Endothelial cell of umbilical vein (primary cell): ENCODE measurements around the gene TSTD2. TPM values are rescaled to one million over a fixed set of nuclear protein-coding genes. Genes with fewer than 3 reads are reported as not detected.

Source experiments
- BruUV-seq: library from RNA; stranded (reverse); fragments of 400-500 nt; replicated peaks from 2 replicates; lab custom pipeline; 2021; lab: Mats Ljungman, UMichigan
- CTCF ChIA-PET: fragments of 300-600, 350-600 bp; sonication (Branson Sonifier 250); formaldehyde crosslinking; loops from one replicate; lab custom pipeline; 2021; ENCODE audit warnings: antibody characterized with exemption, inconsistent platforms; lab: Charles Lee
- POLR2A ChIA-PET: fragments of 300-600, 350-600 bp; sonication (Branson Sonifier 250); formaldehyde crosslinking; loops from one replicate; lab custom pipeline; 2021; ENCODE audit warnings: antibody characterized with exemption, inconsistent platforms; lab: Charles Lee
- DNase-seq: peaks from one replicate; pipeline ENCODE4 v3.0.0-alpha.2; 2011; ENCODE audit warnings: low read depth, low spot score
- FAIRE-seq: peaks from 2 replicates; lab custom pipeline; 2011; peaks lifted over from hg19 to GRCh38; lab: Jason Lieb, UNC
- H2AFZ ChIP-seq: 2 replicates; pipeline ENCODE4 v1.6.0; 2012; ENCODE audit warnings: low read depth, low read length, control low read depth, inconsistent platforms
- H3K27ac ChIP-seq: 2 replicates; pipeline ENCODE4 v1.5.1; 2011; ENCODE audit warnings: low read depth, mild to moderate bottlenecking, control low read depth, low read length, moderate library complexity; ENCODE audit not compliant: insufficient read depth
- H3K27me3 ChIP-seq, 2 experiments: 2 replicates each; pipeline versions ENCODE4 v1.6.0 to v1.6.1; 2011; ENCODE audit warnings: low read length in 2 of 2, mixed read lengths in 1 of 2; ENCODE audit not compliant: control insufficient read depth in 2 of 2, insufficient read depth in 2 of 2
- H3K36me3 ChIP-seq, 2 experiments: 2 replicates in 1 of 2; 3 replicates in 1 of 2; pipeline ENCODE4 v1.5.1; 2011; ENCODE audit warnings: low read length in 2 of 2, mild to moderate bottlenecking in 1 of 2, moderate library complexity in 1 of 2; ENCODE audit not compliant: control insufficient read depth in 2 of 2, insufficient read depth in 2 of 2; ENCODE audit errors: extremely low read depth in 1 of 2
- H3K4me1 ChIP-seq: 3 replicates; pipeline ENCODE4 v1.5.1; 2011; ENCODE audit warnings: mild to moderate bottlenecking, low read length; ENCODE audit not compliant: control insufficient read depth, insufficient read depth; ENCODE audit errors: extremely low read depth
- H3K4me2 ChIP-seq: 2 replicates; pipeline ENCODE4 v1.6.1; 2011; ENCODE audit warnings: low read length, control low read depth, mixed read lengths; ENCODE audit not compliant: insufficient read depth
- H3K4me3 ChIP-seq, 3 experiments: fragments of 200-600 bp in 1 of 3; sonication (generic), shearing (Covaris generic) in 1 of 3; replicated peaks in 1 of 3; 2 replicates each; pipeline ENCODE4 v1.5.1; 2011 to 2016; ENCODE audit warnings: control low read depth in 3 of 3, low read length in 3 of 3, mild to moderate bottlenecking in 2 of 3, inconsistent platforms in 1 of 3, low read depth in 1 of 3, moderate library complexity in 1 of 3; ENCODE audit not compliant: insufficient read depth in 1 of 3
- H3K79me2 ChIP-seq: 2 replicates; pipeline ENCODE4 v1.6.0; 2012; ENCODE audit warnings: low read length, inconsistent platforms; ENCODE audit not compliant: control insufficient read depth, insufficient read depth
- H3K9ac ChIP-seq: replicated peaks from 2 replicates; pipeline ENCODE3; 2011; ENCODE audit warnings: low read length, control low read depth; ENCODE audit not compliant: insufficient read depth; ENCODE audit errors: extremely low read depth
- H3K9me1 ChIP-seq: replicated peaks from 3 replicates; pipeline ENCODE4 v1.6.0; 2011; ENCODE audit warnings: mild to moderate bottlenecking, low read length; ENCODE audit not compliant: control insufficient read depth, insufficient read depth; ENCODE audit errors: extremely low read depth
- H3K9me3 ChIP-seq: replicated peaks from 2 replicates; pipeline ENCODE4 v1.5.1; 2012; ENCODE audit warnings: low read length, inconsistent platforms; ENCODE audit not compliant: control insufficient read depth, insufficient read depth
- H4K20me1 ChIP-seq: replicated peaks from 2 replicates; pipeline ENCODE3; 2011; ENCODE audit warnings: mild to moderate bottlenecking, low read length; ENCODE audit not compliant: control insufficient read depth, insufficient read depth; ENCODE audit errors: extremely low read depth
- EZH2 ChIP-seq: IDR thresholded peaks from 2 replicates; pipeline ENCODE4 v1.6.1; 2012; ENCODE audit warnings: borderline replicate concordance, low read depth, mild to moderate bottlenecking, moderate library complexity, low read length, inconsistent platforms; ENCODE audit not compliant: severe bottlenecking
- GATA2 ChIP-seq: IDR thresholded peaks from 2 replicates; pipeline ENCODE4 v1.7.0; 2011; ENCODE audit warnings: low read depth, mild to moderate bottlenecking, moderate library complexity, mixed read lengths, low read length; ENCODE audit not compliant: insufficient read length, insufficient read depth
- JUN ChIP-seq: IDR thresholded peaks from 2 replicates; pipeline ENCODE4 v1.6.1; 2011; ENCODE audit warnings: borderline replicate concordance, low read depth; ENCODE audit not compliant: insufficient read length, insufficient read depth
- MAX ChIP-seq: IDR thresholded peaks from 2 replicates; pipeline ENCODE4 v1.6.1; 2011; ENCODE audit not compliant: insufficient read depth, insufficient read length
- MYC ChIP-seq: IDR thresholded peaks from one replicate; pipeline ENCODE4 v1.6.1; 2011; ENCODE audit warnings: mild to moderate bottlenecking, low read depth, low read length
- POLR2A ChIP-seq: IDR thresholded peaks from 2 replicates; pipeline ENCODE4 v1.6.1; 2012; ENCODE audit warnings: low read depth, mild to moderate bottlenecking, control low read depth, low read length
- POLR2AphosphoS5 ChIP-seq: IDR thresholded peaks from 2 replicates; pipeline ENCODE4 v1.6.1; 2012; ENCODE audit warnings: low read depth, mild to moderate bottlenecking, control low read depth, low read length, moderate library complexity; ENCODE audit not compliant: insufficient read depth
- dilution Hi-C: fragments of 300-500 bp; cut with MboI; formaldehyde crosslinking; loops from one replicate; pipeline ENCODE4 v1.15.0; 2019; ENCODE audit warnings: low sequenced_read_pairs; ENCODE audit not compliant: extremely low pct_ligation_motif_present
- intact Hi-C: fragments of 100-400 bp; cut with micrococcal nuclease; formaldehyde crosslinking; loops from one replicate; pipeline ENCODE4 v1.10.0; 2022
- polyA plus RNA-seq, 4 experiments: library from polyadenylated mRNA; depleted of rRNA in 3 of 4; stranded (reverse) in 3 of 4; unstranded in 1 of 4; fragments of >200 nt; gene quantifications; 2 replicates each; pipeline versions ENCODE4 v1.2.1 to v1.2.3, GENCODE V29; 2011 to 2012; ENCODE audit warnings: missing spikeins in 1 of 4
- total RNA-seq: library from RNA; stranded (reverse); gene quantifications from 2 replicates; pipeline ENCODE4 v1.2.3, GENCODE V29; 2021

Gene TSTD2
- total and polyA plus RNA-seq, 2 donors (not counting 3 experiments of a cell fraction or from before 2014, with no cell fraction given) = 13.7 to 15.9 TPM

GRCh38 chr9:97629156-97629555 is 4.0 kb downstream of the TSTD2 start:
- BruUV-seq = no TSS peak
- dilution Hi-C loops = no loop called here

GRCh38 chr9:97628668-97629067 is 4.5 kb downstream of the TSTD2 start:
- no peaks in the 10 kb centered on the region for H3K9me3 ChIP-seq
- CTCF ChIA-PET = interaction anchor here (0.7 to 3.7 kb wide), 2 partner anchors 13 to 30 kb away, joined by 3 to 28 read pairs; no protein-coding TSS in a partner anchor
- no peaks in the 10 kb centered on the region for H3K9me1 ChIP-seq
- TF ChIP-seq POLR2AphosphoS5 (no peak), GATA2 (no peak), MYC (no peak), MAX (no peak), EZH2 (no peak), POLR2A (no peak), JUN (no peak)
- BruUV-seq = no TSS peak
- no peak overlapping the region for H3K27ac ChIP-seq
- DNase-seq = no peak
- intact Hi-C loops = no loop called here
- H3K36me3 ChIP-seq = no peaks in the 10 kb centered on the region
- dilution Hi-C loops = no loop called here
- H2AFZ ChIP-seq = no peak overlapping the region
- H3K4me2 ChIP-seq = no peak overlapping the region
- no peaks in the 10 kb centered on the region for H4K20me1 ChIP-seq
- H3K27me3 ChIP-seq = no peaks in the 10 kb centered on the region
- no peak overlapping the region for H3K9ac ChIP-seq
- POLR2A ChIA-PET = no interaction called here
- peaks cover 6% of the 10 kb centered on the region for H3K4me1 ChIP-seq
- H3K4me3 ChIP-seq = no peak overlapping the region
- H3K79me2 ChIP-seq = peaks cover 25% of the 10 kb centered on the region
- no peak for FAIRE-seq

More at GRCh38 chr9:97629156-97629555, 4.0 kb downstream of the TSTD2 start:
- Histone ChIP-seq H4K20me1 (no peaks in the 10 kb centered on the region), H3K9ac (no peak overlapping the region), H3K27ac (no peak overlapping the region), H3K9me3 (no peaks in the 10 kb centered on the region), H3K36me3 (no peaks in the 10 kb centered on the region), H3K4me1 (peaks cover 6% of the 10 kb centered on the region), H3K27me3 (no peaks in the 10 kb centered on the region), H3K4me3 (no peak overlapping the region), H3K4me2 (no peak overlapping the region), H3K9me1 (no peaks in the 10 kb centered on the region), H2AFZ (no peak overlapping the region), H3K79me2 (peaks cover 30% of the 10 kb centered on the region)
- no peak for DNase-seq
- intact Hi-C loops = no loop called here
- no peak for FAIRE-seq
- ChIA-PET POLR2A (no interaction called here), CTCF (interaction anchor here (3.7 kb wide), 1 partner anchor 13 kb away, joined by 28 read pairs; no protein-coding TSS in a partner anchor)
- TF ChIP-seq EZH2 = no peak
- TF ChIP-seq POLR2AphosphoS5 = no peak
- no peak for TF ChIP-seq MAX
- TF ChIP-seq POLR2A = no peak
